ENCODE data around the gene SERPINA9.

- no peak for TF ChIP-seq POLR2A (IDR thresholded peaks at IDR 0.05)
- TF ChIP-seq CTCF (IDR thresholded peaks at IDR 0.05): no peak
Observed at GRCh38 chr14:94424371-94424770, 51.6 kb downstream of the SERPINA9 start.

All from right lobe of liver (tissue), 4 donors.